Measurements from ENCODE around the gene IFI27L1.
A peak's percentile ranks its signal among the peaks of the same experiment; 100 is the strongest.

The IFI27L1 gene

DNA sequence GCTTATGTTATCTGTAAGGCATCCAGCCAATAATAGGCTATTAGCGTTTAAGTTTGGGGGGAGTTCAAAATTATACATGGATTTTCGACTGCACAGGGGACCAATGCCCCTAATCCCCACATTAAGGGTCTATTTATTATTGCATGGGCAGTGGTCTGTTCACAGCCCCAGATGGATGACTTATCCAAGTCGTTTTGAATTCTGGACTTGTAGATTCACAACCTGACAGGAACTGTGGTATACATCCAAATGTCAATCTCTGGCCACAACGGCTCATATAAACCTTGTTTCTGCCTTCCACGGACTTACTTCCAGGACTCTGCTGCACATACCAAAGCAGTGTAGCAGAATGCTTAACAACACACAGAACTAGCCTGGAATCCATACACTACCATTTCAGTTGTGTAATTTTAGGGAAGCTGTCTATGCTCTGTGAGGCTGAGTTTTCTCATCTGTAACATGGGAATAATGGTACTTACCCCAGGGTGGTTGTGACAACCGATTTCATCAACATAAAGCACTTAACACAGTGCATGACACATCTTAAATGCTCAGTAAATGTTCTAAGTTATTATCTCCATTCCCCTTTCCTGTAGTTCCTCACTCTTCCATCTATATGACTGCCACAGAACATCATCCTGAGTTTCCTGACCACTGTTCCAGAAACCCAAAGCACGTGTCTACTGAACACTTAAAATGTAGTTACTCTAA lies 3.8 kb upstream of the IFI27L1 start:
- Histone ChIP-seq H3K4me2 (ENCODE audit: low read length) (no peak overlapping the region), H3K23ac (ENCODE audit: low read length) (no peak overlapping the region), H3K27me3 (ENCODE audit: insufficient read depth, low read length, poor library complexity) (no peaks in the 10 kb centered on the region), H3K4me1 (ENCODE audit: control insufficient read depth, low read depth, low read length) (peaks cover 13% of the 10 kb centered on the region), H2BK15ac (replicated peaks; ENCODE audit: low read depth) (no peak overlapping the region), H3K36me3 (ENCODE audit: control insufficient read depth, insufficient read depth, low read length) (peaks cover 6% of the 10 kb centered on the region), H4K5ac (ENCODE audit: low read length) (no peak overlapping the region), H3K27ac (ENCODE audit: low read depth, low read length) (no peak overlapping the region), H3K4ac (ENCODE audit: low read depth, low read length) (no peak overlapping the region), H2BK120ac (ENCODE audit: low read depth, low read length) (no peak overlapping the region), H3K79me2 (ENCODE audit: control insufficient read depth, insufficient read depth, low read length) (peaks cover 57% of the 10 kb centered on the region), H3K4me3 (ENCODE audit: low read length) (no peak overlapping the region), H2AK5ac (ENCODE audit: low read length) (no peak overlapping the region), H2BK5ac (ENCODE audit: low read length) (no peak overlapping the region), H3K18ac (ENCODE audit: low read length) (no peak overlapping the region), H3K9ac (ENCODE audit: low read length) (no peak overlapping the region), H4K8ac (ENCODE audit: low read depth, low read length) (no peak overlapping the region), H3K79me1 (ENCODE audit: low read length) (peaks cover 27% of the 10 kb centered on the region), H3K56ac (ENCODE audit: low read length) (no peak overlapping the region)
- WGBS (ENCODE audit: extremely low coverage, insufficient coverage, low lambda C conversion rate) = no CpG with 5 or more reads among the region's 7 CpGs
- DNase-seq = no peak

DNA sequence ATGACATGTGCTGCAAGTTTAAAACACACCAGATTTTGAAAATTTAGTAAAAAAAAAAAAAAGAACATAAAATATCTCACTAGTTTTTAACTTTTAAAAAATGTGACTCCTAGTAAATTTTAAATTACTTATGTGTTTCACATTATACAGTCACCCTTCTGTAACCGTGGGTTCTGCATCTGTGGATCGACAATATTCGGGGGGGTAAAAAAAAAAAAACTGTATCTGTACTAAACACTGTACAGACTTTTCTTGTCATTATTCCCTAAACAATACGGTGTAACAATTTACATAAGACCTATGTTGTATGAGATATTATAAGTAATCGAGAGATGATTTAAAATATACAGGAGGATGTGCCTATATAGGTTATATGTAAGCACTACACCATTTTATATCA lies 3.3 kb upstream of the IFI27L1 start:
- Histone ChIP-seq H2BK120ac (ENCODE audit: low read depth, low read length) (no peak overlapping the region), H2BK5ac (ENCODE audit: low read length) (no peak overlapping the region), H3K36me3 (ENCODE audit: control insufficient read depth, insufficient read depth, low read length) (peaks cover 6% of the 10 kb centered on the region), H3K4me2 (ENCODE audit: low read length) (no peak overlapping the region), H3K4ac (ENCODE audit: low read depth, low read length) (no peak overlapping the region), H2AK5ac (ENCODE audit: low read length) (no peak overlapping the region), H4K5ac (ENCODE audit: low read length) (no peak overlapping the region), H3K79me2 (ENCODE audit: control insufficient read depth, insufficient read depth, low read length) (peaks cover 53% of the 10 kb centered on the region), H3K4me1 (ENCODE audit: control insufficient read depth, low read depth, low read length) (peaks cover 13% of the 10 kb centered on the region), H3K23ac (ENCODE audit: low read length) (no peak overlapping the region), H3K9ac (ENCODE audit: low read length) (no peak overlapping the region), H3K18ac (ENCODE audit: low read length) (no peak overlapping the region), H4K8ac (ENCODE audit: low read depth, low read length) (no peak overlapping the region), H3K4me3 (ENCODE audit: low read length) (no peak overlapping the region), H2BK15ac (replicated peaks; ENCODE audit: low read depth) (no peak overlapping the region), H3K79me1 (ENCODE audit: low read length) (peaks cover 27% of the 10 kb centered on the region), H3K56ac (ENCODE audit: low read length) (no peak overlapping the region), H3K27ac (ENCODE audit: low read depth, low read length) (no peak overlapping the region), H3K27me3 (ENCODE audit: insufficient read depth, low read length, poor library complexity) (no peaks in the 10 kb centered on the region)
- no CpG with 5 or more reads among the region's 5 CpGs for WGBS (ENCODE audit: extremely low coverage, insufficient coverage, low lambda C conversion rate)
- DNase-seq = no peak

DNA sequence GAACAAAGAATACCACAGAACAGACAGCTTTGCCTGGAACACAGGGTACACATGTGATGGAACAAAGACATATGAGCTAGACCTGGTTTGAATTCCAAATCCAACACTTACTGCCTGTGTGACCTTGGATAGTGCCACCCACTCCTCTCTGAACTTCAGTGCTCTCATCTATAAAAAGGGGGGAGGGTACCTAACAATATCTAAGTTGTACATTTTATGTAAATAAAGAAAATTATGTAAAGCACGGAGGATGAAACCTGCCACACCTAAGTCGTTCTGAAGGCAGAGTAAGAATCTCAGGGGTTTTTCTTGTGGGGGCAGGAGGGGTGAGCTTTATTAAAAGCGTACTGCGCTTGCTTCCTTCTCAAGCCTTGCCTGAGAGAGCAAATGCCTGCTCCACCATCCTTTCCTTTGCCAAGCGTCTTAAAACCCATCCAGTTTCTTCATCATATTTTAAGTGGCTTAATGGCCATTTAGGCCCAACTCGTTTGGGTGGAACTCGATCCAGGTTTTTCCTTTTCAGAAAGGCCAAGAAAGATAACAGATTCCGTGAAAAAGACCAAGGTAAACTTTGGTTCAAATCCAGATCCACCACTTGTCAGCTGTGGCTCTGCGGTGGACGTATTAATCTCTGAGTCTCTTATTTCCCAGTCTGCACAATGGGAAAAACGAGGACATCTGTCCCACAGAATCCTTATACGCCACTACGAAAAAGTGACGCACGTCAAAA lies 1.1 kb upstream of the IFI27L1 start:
- Histone ChIP-seq H3K79me1 (ENCODE audit: low read length) (peaks cover 27% of the 10 kb centered on the region), H3K56ac (ENCODE audit: low read length) (peak overlapping the region; percentile 96), H3K9ac (ENCODE audit: low read length) (peak overlapping the region; percentile 95), H2BK15ac (replicated peaks; ENCODE audit: low read depth) (no peak overlapping the region), H3K23ac (ENCODE audit: low read length) (no peak overlapping the region), H3K4me3 (ENCODE audit: low read length) (peak overlapping the region; percentile 91), H2BK120ac (ENCODE audit: low read depth, low read length) (no peak overlapping the region), H3K4me2 (ENCODE audit: low read length) (peak overlapping the region; percentile 84), H2AK5ac (ENCODE audit: low read length) (no peak overlapping the region), H3K18ac (ENCODE audit: low read length) (no peak overlapping the region), H4K8ac (ENCODE audit: low read depth, low read length) (no peak overlapping the region), H3K4me1 (ENCODE audit: control insufficient read depth, low read depth, low read length) (peaks cover 13% of the 10 kb centered on the region), H3K27ac (ENCODE audit: low read depth, low read length) (no peak overlapping the region), H2BK5ac (ENCODE audit: low read length) (no peak overlapping the region), H4K5ac (ENCODE audit: low read length) (no peak overlapping the region), H3K27me3 (ENCODE audit: insufficient read depth, low read length, poor library complexity) (no peaks in the 10 kb centered on the region), H3K4ac (ENCODE audit: low read depth, low read length) (no peak overlapping the region), H3K79me2 (ENCODE audit: control insufficient read depth, insufficient read depth, low read length) (peaks cover 44% of the 10 kb centered on the region), H3K36me3 (ENCODE audit: control insufficient read depth, insufficient read depth, low read length) (peaks cover 6% of the 10 kb centered on the region)
- DNase-seq = peak; percentile 30
- WGBS (ENCODE audit: extremely low coverage, insufficient coverage, low lambda C conversion rate) = no CpG with 5 or more reads among the region's 15 CpGs

GRCh38 chr14:94081386-94081820 lies 293 bp downstream of the IFI27L1 start:
- Histone ChIP-seq H3K23ac (ENCODE audit: low read length) (no peak overlapping the region), H3K79me1 (ENCODE audit: low read length) (peaks cover 27% of the 10 kb centered on the region), H3K18ac (ENCODE audit: low read length) (no peak overlapping the region), H4K8ac (ENCODE audit: low read depth, low read length) (no peak overlapping the region), H3K27me3 (ENCODE audit: insufficient read depth, low read length, poor library complexity) (no peaks in the 10 kb centered on the region), H3K56ac (ENCODE audit: low read length) (peak overlapping the region; percentile 91), H3K4me2 (ENCODE audit: low read length) (peak overlapping the region; percentile 96), H3K9ac (ENCODE audit: low read length) (peak overlapping the region; percentile 88), H3K4ac (ENCODE audit: low read depth, low read length) (no peak overlapping the region), H3K4me3 (ENCODE audit: low read length) (peak overlapping the region; percentile 83), H3K79me2 (ENCODE audit: control insufficient read depth, insufficient read depth, low read length) (peaks cover 37% of the 10 kb centered on the region), H3K27ac (ENCODE audit: low read depth, low read length) (no peak overlapping the region), H3K4me1 (ENCODE audit: control insufficient read depth, low read depth, low read length) (peaks cover 13% of the 10 kb centered on the region), H2BK120ac (ENCODE audit: low read depth, low read length) (no peak overlapping the region), H3K36me3 (ENCODE audit: control insufficient read depth, insufficient read depth, low read length) (peaks cover 6% of the 10 kb centered on the region), H4K5ac (ENCODE audit: low read length) (no peak overlapping the region), H2AK5ac (ENCODE audit: low read length) (no peak overlapping the region), H2BK15ac (replicated peaks; ENCODE audit: low read depth) (no peak overlapping the region), H2BK5ac (ENCODE audit: low read length) (no peak overlapping the region)
- DNase-seq = no peak
- WGBS (ENCODE audit: extremely low coverage, insufficient coverage, low lambda C conversion rate) = no CpG with 5 or more reads among the region's 19 CpGs

DNA sequence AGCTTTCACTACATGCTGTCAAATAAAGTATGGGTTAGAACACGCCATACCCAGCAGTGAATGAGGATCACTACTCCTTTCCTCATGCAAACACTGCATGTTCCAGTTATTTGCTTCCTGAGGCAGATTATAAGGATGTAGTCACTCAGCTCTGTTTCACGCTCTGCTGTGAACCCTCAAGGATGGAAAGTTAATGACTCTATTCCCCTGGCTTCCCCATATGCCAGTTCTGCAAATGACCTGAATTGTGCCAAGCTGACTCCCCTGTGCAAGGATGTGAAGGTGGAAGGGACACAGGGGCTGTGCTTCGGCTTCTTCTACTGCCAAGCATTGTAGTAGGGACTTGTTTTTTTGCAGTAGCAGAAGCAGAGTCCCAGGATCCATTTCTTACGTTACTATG lies 6.8 kb downstream of the IFI27L1 start:
- Histone ChIP-seq H3K27me3 (ENCODE audit: insufficient read depth, low read length, poor library complexity) (no peaks in the 10 kb centered on the region), H4K8ac (ENCODE audit: low read depth, low read length) (no peak overlapping the region), H2BK15ac (replicated peaks; ENCODE audit: low read depth) (no peak overlapping the region), H3K18ac (ENCODE audit: low read length) (no peak overlapping the region), H3K27ac (ENCODE audit: low read depth, low read length) (no peak overlapping the region), H2AK5ac (ENCODE audit: low read length) (no peak overlapping the region), H3K56ac (ENCODE audit: low read length) (no peak overlapping the region), H3K4ac (ENCODE audit: low read depth, low read length) (no peak overlapping the region), H3K9ac (ENCODE audit: low read length) (no peak overlapping the region), H3K79me2 (ENCODE audit: control insufficient read depth, insufficient read depth, low read length) (no peaks in the 10 kb centered on the region), H3K4me1 (ENCODE audit: control insufficient read depth, low read depth, low read length) (no peaks in the 10 kb centered on the region), H2BK5ac (ENCODE audit: low read length) (no peak overlapping the region), H2BK120ac (ENCODE audit: low read depth, low read length) (no peak overlapping the region), H3K4me3 (ENCODE audit: low read length) (no peak overlapping the region), H3K4me2 (ENCODE audit: low read length) (no peak overlapping the region), H3K23ac (ENCODE audit: low read length) (no peak overlapping the region), H3K79me1 (ENCODE audit: low read length) (no peaks in the 10 kb centered on the region), H4K5ac (ENCODE audit: low read length) (no peak overlapping the region), H3K36me3 (ENCODE audit: control insufficient read depth, insufficient read depth, low read length) (no peaks in the 10 kb centered on the region)
- no CpG with 5 or more reads among the region's 4 CpGs for WGBS (ENCODE audit: extremely low coverage, insufficient coverage, low lambda C conversion rate)
- no peak for DNase-seq
